K562 (cell line): Measurements from ENCODE around the gene SV2C. TPM values are rescaled to one million over a fixed set of nuclear protein-coding genes. Genes with fewer than 3 reads are reported as not detected.

Source experiments
- ATAC-seq: fragments of 200-7000 bp; cut with Tn5 transposase; 3 replicates; pipeline ENCODE4 v1.9.1; 2020; ENCODE audit warnings: moderate library complexity
- BruUV-seq: library from RNA; stranded (reverse); fragments of 400-500 nt; replicated peaks from 2 replicates; lab custom pipeline; 2021; lab: Mats Ljungman, UMichigan
- CTCF ChIA-PET: fragments of 300-600 bp; formaldehyde crosslinking; extraction: SDS; loops from one replicate; lab custom pipeline; 2021; ENCODE audit warnings: low intra/inter-chr PET ratio; lab: Yijun Ruan, JAX
- POLR2A ChIA-PET: fragments of 300-600, 350-650 bp; sonication (Branson Sonifier 250); formaldehyde crosslinking; extraction: SDS; loops from one replicate; lab custom pipeline; 2021; ENCODE audit warnings: antibody characterized with exemption, inconsistent platforms; lab: Yijun Ruan, JAX
- DNase-seq, 4 experiments: peaks; one replicate each; pipeline versions ENCODE4 v3.0.0 to v3.0.0-alpha.2; 2011 to 2018; ENCODE audit warnings: low spot score in 3 of 4, mixed read lengths in 3 of 4; ENCODE audit errors: extremely low read depth in 1 of 4
- FAIRE-seq: peaks from 2 replicates; lab custom pipeline; 2011; peaks lifted over from hg19 to GRCh38; lab: Jason Lieb, UNC
- H2AFZ ChIP-seq: 2 replicates; pipeline ENCODE4 v1.6.0; 2011; ENCODE audit warnings: low read depth, low read length, control low read depth, inconsistent platforms
- H3K27ac ChIP-seq: fragments of 200-600 bp; 3 replicates; pipeline ENCODE4 v1.8.0; 2011; ENCODE audit warnings: low read depth, mild to moderate bottlenecking, control low read depth, inconsistent platforms, low read length, moderate library complexity, mixed read lengths; ENCODE audit errors: extremely low read depth
- H3K27me3 ChIP-seq, 2 experiments: fragments of 300-600 bp in 1 of 2; 2 replicates in 1 of 2; 3 replicates in 1 of 2; pipeline versions ENCODE4 v1.6.0 to v1.8.0; 2011; ENCODE audit warnings: inconsistent platforms in 2 of 2, low read length in 2 of 2, mild to moderate bottlenecking in 1 of 2, mixed read lengths in 1 of 2, moderate library complexity in 1 of 2; ENCODE audit not compliant: control insufficient read depth in 2 of 2, insufficient read depth in 2 of 2
- H3K36me3 ChIP-seq: fragments of 300-600 bp; 3 replicates; pipeline ENCODE4 v1.8.0; 2011; ENCODE audit warnings: mild to moderate bottlenecking, low read length, inconsistent platforms; ENCODE audit not compliant: control insufficient read depth, insufficient read depth
- H3K4me1 ChIP-seq, 2 experiments: fragments of 200-600 bp in 1 of 2; replicated peaks in 1 of 2; 2 replicates in 1 of 2; 3 replicates in 1 of 2; pipeline versions ENCODE4 v1.5.1 to v1.8.0; 2011; ENCODE audit warnings: inconsistent platforms in 2 of 2, low read length in 2 of 2, mild to moderate bottlenecking in 1 of 2, mixed read lengths in 1 of 2, moderate library complexity in 1 of 2; ENCODE audit not compliant: control insufficient read depth in 2 of 2, insufficient read depth in 2 of 2
- H3K4me2 ChIP-seq: 2 replicates; pipeline ENCODE4 v1.6.1; 2011; ENCODE audit warnings: low read length, control low read depth, inconsistent platforms, mixed read lengths; ENCODE audit not compliant: insufficient read depth
- H3K4me3 ChIP-seq: fragments of 200-600 bp; sonication (generic), shearing (Covaris generic); 2 replicates; pipeline ENCODE4 v1.5.1; 2016; ENCODE audit warnings: control low read depth, inconsistent platforms
- H3K79me2 ChIP-seq: fragments of 200-600 bp; 3 replicates; pipeline ENCODE4 v1.8.0; 2011; ENCODE audit warnings: low read length, inconsistent platforms; ENCODE audit not compliant: control insufficient read depth, insufficient read depth
- H3K9ac ChIP-seq, 2 experiments: 2 replicates each; pipeline versions ENCODE4 v1.6.0 to v1.6.1; 2011; ENCODE audit warnings: low read depth in 2 of 2, low read length in 2 of 2, control low read depth in 1 of 2, inconsistent platforms in 1 of 2, mild to moderate bottlenecking in 1 of 2, mixed read lengths in 1 of 2; ENCODE audit not compliant: insufficient read depth in 1 of 2
- H3K9me1 ChIP-seq: one replicate; pipeline ENCODE4 v1.6.0; 2011; ENCODE audit warnings: inconsistent platforms, mild to moderate bottlenecking, low read length, moderate library complexity; ENCODE audit not compliant: control insufficient read depth, insufficient read depth
- H3K9me3 ChIP-seq: replicated peaks from 2 replicates; pipeline ENCODE4 v1.5.1; 2011; ENCODE audit warnings: low read depth, low read length, inconsistent platforms; ENCODE audit not compliant: control insufficient read depth, insufficient read depth
- H4K20me1 ChIP-seq: replicated peaks from 2 replicates; pipeline ENCODE4 v1.6.1; 2011; ENCODE audit warnings: low read length, inconsistent platforms, mixed read lengths; ENCODE audit not compliant: control insufficient read depth, insufficient read depth
- ARID1B ChIP-seq: fragments of 450-650 bp; IDR thresholded peaks from 2 replicates; pipeline ENCODE4 v1.6.1; 2016; ENCODE audit warnings: antibody characterized with exemption, mild to moderate bottlenecking, inconsistent platforms
- E2F1 ChIP-seq: sonication (generic); formaldehyde crosslinking; IDR thresholded peaks from 2 replicates; pipeline ENCODE4 v1.8.1; 2023; ENCODE audit warnings: mild to moderate bottlenecking, missing genetic modification reagents, moderate library complexity
- GTF3C2 ChIP-seq: IDR thresholded peaks from 3 replicates; pipeline ENCODE4 v1.6.1; 2011; ENCODE audit warnings: borderline replicate concordance, mild to moderate bottlenecking, moderate library complexity; ENCODE audit not compliant: insufficient read length; ENCODE audit errors: extremely low read depth
- L3MBTL2 ChIP-seq: fragments of 450-650 bp; IDR thresholded peaks from 2 replicates; pipeline ENCODE4 v1.6.1; 2016; ENCODE audit warnings: mild to moderate bottlenecking, moderate library complexity
- MEF2D ChIP-seq: conservative IDR thresholded peaks from 2 replicates; pipeline ENCODE4 v1.6.1; 2016; ENCODE audit warnings: low read depth, missing genetic modification characterization, missing compliant biosample characterization
- NCOA1 ChIP-seq: fragments of 450-650 bp; IDR thresholded peaks from 2 replicates; pipeline ENCODE4 v1.6.1; 2016; ENCODE audit warnings: low read depth
- NCOA6 ChIP-seq: fragments of 450-650 bp; IDR thresholded peaks from 2 replicates; pipeline ENCODE4 v1.6.1; 2017; ENCODE audit warnings: mild to moderate bottlenecking
- NFIX ChIP-seq: fragments of 250-450 bp; sonication (Bioruptor Pico); IDR thresholded peaks from 2 replicates; pipeline ENCODE4 v1.4.0; 2020; ENCODE audit warnings: low read depth, mild to moderate bottlenecking, moderate library complexity
- PCBP1 ChIP-seq: fragments of 200-400 bp; formaldehyde crosslinking; IDR thresholded peaks from 2 replicates; pipeline ENCODE4 v1.6.1; 2018; ENCODE audit warnings: mild to moderate bottlenecking, low read depth, low read length; ENCODE audit not compliant: poor library complexity, severe bottlenecking
- ZBTB2 ChIP-seq: fragments of 450-650 bp; IDR thresholded peaks from 2 replicates; pipeline ENCODE4 v1.6.1; 2016; ENCODE audit warnings: antibody characterized with exemption
- ZBTB7A ChIP-seq: IDR thresholded peaks from 2 replicates; pipeline ENCODE4 v1.6.1; 2011; ENCODE audit warnings: low read depth, mild to moderate bottlenecking, low read length, moderate library complexity, borderline replicate concordance; ENCODE audit not compliant: control insufficient read depth
- ZNF311 ChIP-seq: fragments of 250-450 bp; sonication (Bioruptor Pico); IDR thresholded peaks from 2 replicates; pipeline ENCODE4 v1.4.0; 2020; ENCODE audit warnings: mild to moderate bottlenecking, moderate library complexity
- ZNF644 ChIP-seq: fragments of 200-800 bp; sonication (Bioruptor generic); IDR thresholded peaks from 2 replicates; pipeline ENCODE4 v1.6.1; 2016; ENCODE audit warnings: low read depth, missing genetic modification characterization, missing compliant biosample characterization
- WGBS: fragments of 100-300 bp; shearing (Covaris generic); methylation state at CpG from one replicate; pipeline ENCODE4 v1.1.6; 2016; ENCODE audit warnings: low coverage, mixed read lengths; ENCODE audit not compliant: insufficient coverage; ENCODE audit errors: missing lambda C conversion rate; 5-methylcytosine and 5-hydroxymethylcytosine counted together
- in situ Hi-C: fragments of 300-500 bp; cut with MboI; formaldehyde crosslinking; loops from 4 replicates; pipeline ENCODE4 v1.15.0; 2018; ENCODE audit warnings: inconsistent platforms, mixed read lengths
- intact Hi-C: fragments of 100-400 bp; cut with micrococcal nuclease; formaldehyde crosslinking; loops from 2 replicates; pipeline ENCODE4 v1.14.2; 2022
- polyA plus RNA-seq, 8 experiments: library from polyadenylated mRNA; depleted of rRNA in 4 of 8; stranded (reverse) in 5 of 8; unstranded in 3 of 8; fragments of >200 nt; fragmentation: Nextera tagmentation in 2 of 8; fragmentation: Illumina TruSeq in 1 of 8; extraction: Ambion mirVana in 2 of 8; extraction: Trizol in 1 of 8; gene quantifications; 2 replicates each; pipeline versions ENCODE4 v1.2.1 to v1.2.3, GENCODE V29; 2011 to 2014; ENCODE audit warnings: inconsistent platforms in 1 of 8, missing spikeins in 1 of 8
- total RNA-seq, 7 experiments: library from RNA; depleted of rRNA in 6 of 7; stranded (reverse); fragments of >200 nt in 6 of 7; fragmentation: Illumina TruSeq in 2 of 7; extraction: Trizol in 2 of 7; gene quantifications; 2 replicates each; pipeline versions ENCODE4 v1.2.1 to v1.2.3, GENCODE V29; 2011 to 2021; ENCODE audit warnings: low replicate concordance in 1 of 7

The SV2C gene
- total and polyA plus RNA-seq, 9 of the 15 experiments (the other 6 are each of a cell fraction or from before 2014, with no cell fraction given): 0.05 TPM; not detected in 8

GRCh38 chr5:76363352-76364225 lies 280.4 kb downstream of the SV2C start:
- peak; percentile 73 to 93 (median 80) for DNase-seq
- Histone ChIP-seq H3K27ac (peak overlapping the region; percentile 98), H3K36me3 (no peaks in the 10 kb centered on the region), H3K4me1 (peaks cover 6 to 31% of the 10 kb centered on the region in 2 experiments; a peak in 4 of 5 replicates), H3K9me3 (no peaks in the 10 kb centered on the region), H2AFZ (peak overlapping the region; percentile 97), H3K27me3 (no peaks in the 10 kb centered on the region), H3K4me3 (peak overlapping the region; percentile 22), H4K20me1 (no peaks in the 10 kb centered on the region), H3K9me1 (no peaks in the 10 kb centered on the region), H3K79me2 (no peaks in the 10 kb centered on the region), H3K9ac (peak overlapping the region in 1 of 2 experiments; percentile 76; a peak in 3 of 4 replicates), H3K4me2 (peak overlapping the region; percentile 95)
- intact Hi-C loops (loop anchor here (5.0 kb wide), 2 partner anchors 39 to 46 kb away; partner anchors contain the start of gene IQGAP2), in situ Hi-C loops (no loop called here)
- CTCF ChIA-PET: no interaction called here
- BruUV-seq: no TSS peak
- POLR2A ChIA-PET: interaction anchor here (0.6 to 1.6 kb wide), 8 partner anchors 9 to 326 kb away, joined by 3 to 9 read pairs (median 4); no protein-coding TSS in a partner anchor
- FAIRE-seq: peak; percentile 92
- WGBS: 7% methylated on average over 17 of the region's 17 CpGs
- peak; percentile 96 for ATAC-seq
- TF ChIP-seq ZBTB7A (peak; percentile 76; the same call in 1 of the 2 replicates), ZNF644 (tag) (0 out of 2 replicates have a peak, but pooled peaks have one; percentile 35), L3MBTL2 (peak; percentile 83), GTF3C2 (no peak), PCBP1 (no peak), ARID1B (peak; percentile 94), ZBTB2 (0 out of 2 replicates have a peak, but pooled peaks have one; percentile 48), MEF2D (tag) (no peak), E2F1 (CRISPR knock-in tag) (peak; percentile 15; the same call in 1 of the 2 replicates), NCOA6 (no peak), NCOA1 (peak; percentile 52; the same call in 1 of the 2 replicates), NFIX (CRISPR knock-in tag) (peak; percentile 37; the same call in 1 of the 2 replicates), ZNF311 (CRISPR knock-in tag) (0 out of 2 replicates have a peak, but pooled peaks have one; percentile 48)
